ENCODE measurements around the gene ATP8B1. TPM values are rescaled to one million over a fixed set of nuclear protein-coding genes. Genes with fewer than 3 reads are reported as not detected.

ATP8B1 gene
- total RNA-seq, 1 experiment from 2014 or later, result 24.8 TPM

- CTCF ChIA-PET, result no interaction called here
Observed at GRCh38 chr18:57655740-57656139, 147.4 kb downstream of the ATP8B1 start.

GRCh38 chr18:57651914-57652313 lies 151.2 kb downstream of the ATP8B1 start:
- H3K27me3 ChIP-seq (ENCODE audit: low read length), result no peaks in the 10 kb centered on the region
- no peak overlapping the region for H3K4me3 ChIP-seq (ENCODE audit: low read length)
- ChIA-PET CTCF (no interaction called here), POLR2A (ENCODE audit: unreplicated experiment) (no interaction called here)
- H3K9ac ChIP-seq (ENCODE audit: low read length), result no peak overlapping the region
- H3K79me2 ChIP-seq (ENCODE audit: low read length), result peaks cover 18% of the 10 kb centered on the region; the same call in 1 of the 2 replicates
- no peaks in the 10 kb centered on the region for H3K9me3 ChIP-seq (ENCODE audit: low read length)
- no peaks in the 10 kb centered on the region for H4K20me1 ChIP-seq (ENCODE audit: low read length)
- DNase-seq (no peak), ATAC-seq (no peak)
- peaks cover 13% of the 10 kb centered on the region for H3K4me1 ChIP-seq (ENCODE audit: insufficient read depth, low read length)
- H3K4me2 ChIP-seq (ENCODE audit: low read length), result no peak overlapping the region
- intact Hi-C loops (cut with micrococcal nuclease), result no loop called here
- H3K9me2 ChIP-seq (replicated peaks; ENCODE audit: low read length), result no peaks in the 10 kb centered on the region
- H3F3A ChIP-seq (ENCODE audit: low read length, unreplicated experiment), result peaks cover 3% of the 10 kb centered on the region
- H3K36me3 ChIP-seq (ENCODE audit: low read depth, low read length), result peaks cover 22% of the 10 kb centered on the region
- BruUV-seq (replicated peaks), result no TSS peak
- no peak overlapping the region for H2AFZ ChIP-seq (ENCODE audit: low read length)
- TF ChIP-seq CTCF (conservative IDR thresholded peaks at IDR 0.05; ENCODE audit: low read depth, low read length), result no peak
- TF ChIP-seq EZH2 (IDR thresholded peaks at IDR 0.05; ENCODE audit: low read length, unreplicated experiment), result no peak
- no peak for TF ChIP-seq EZH2phosphoT487 (IDR thresholded peaks at IDR 0.05; ENCODE audit: borderline replicate concordance, low read length)
- no peak overlapping the region for H3K27ac ChIP-seq (ENCODE audit: low read length)

More at GRCh38 chr18:57655740-57656139, 147.4 kb downstream of the ATP8B1 start:
- Histone ChIP-seq H3K79me2 (ENCODE audit: low read length) (0 out of 2 replicates have a peak, but pooled peaks cover 11% of the 10 kb centered on the region), H3K9me2 (replicated peaks; ENCODE audit: low read length) (no peaks in the 10 kb centered on the region), H3K27me3 (ENCODE audit: low read length) (no peaks in the 10 kb centered on the region), H3K36me3 (ENCODE audit: low read depth, low read length) (peaks cover 24% of the 10 kb centered on the region), H3K9me3 (ENCODE audit: low read length) (no peaks in the 10 kb centered on the region), H2AFZ (ENCODE audit: low read length) (no peak overlapping the region), H3K9ac (ENCODE audit: low read length) (no peak overlapping the region), H3K27ac (ENCODE audit: low read length) (no peak overlapping the region), H3K4me3 (ENCODE audit: low read length) (no peak overlapping the region), H4K20me1 (ENCODE audit: low read length) (no peaks in the 10 kb centered on the region), H3K4me2 (ENCODE audit: low read length) (no peak overlapping the region), H3K4me1 (ENCODE audit: insufficient read depth, low read length) (no peaks in the 10 kb centered on the region), H3F3A (ENCODE audit: low read length, unreplicated experiment) (no peaks in the 10 kb centered on the region)
- no TSS peak for BruUV-seq (replicated peaks)
- intact Hi-C loops (cut with micrococcal nuclease), result no loop called here
- ATAC-seq, result no peak
- POLR2A ChIA-PET (ENCODE audit: unreplicated experiment), result no interaction called here
- TF ChIP-seq EZH2 (IDR thresholded peaks at IDR 0.05; ENCODE audit: low read length, unreplicated experiment) (no peak), EZH2phosphoT487 (IDR thresholded peaks at IDR 0.05; ENCODE audit: borderline replicate concordance, low read length) (no peak), CTCF (conservative IDR thresholded peaks at IDR 0.05; ENCODE audit: low read depth, low read length) (no peak)
- no peak for DNase-seq

GRCh38 chr18:57649556-57650500 lies 153.3 kb downstream of the ATP8B1 start:
- POLR2A ChIA-PET (ENCODE audit: unreplicated experiment), result interaction anchor here (0.6 to 0.7 kb wide), 3 partner anchors 11 to 147 kb away, joined by 3 to 4 read pairs (median 3); no protein-coding TSS in a partner anchor

More at GRCh38 chr18:57649556-57650500, 153.3 kb downstream of the ATP8B1 start:
- TF ChIP-seq CTCF (conservative IDR thresholded peaks at IDR 0.05; ENCODE audit: low read depth, low read length) (no peak), EZH2 (IDR thresholded peaks at IDR 0.05; ENCODE audit: low read length, unreplicated experiment) (no peak), EZH2phosphoT487 (IDR thresholded peaks at IDR 0.05; ENCODE audit: borderline replicate concordance, low read length) (no peak)
- H3K27ac ChIP-seq (ENCODE audit: low read length), result peak overlapping the region; percentile 76
- no peak overlapping the region for H2AFZ ChIP-seq (ENCODE audit: low read length)
- intact Hi-C loops (cut with micrococcal nuclease), result no loop called here
- H3K4me3 ChIP-seq (ENCODE audit: low read length), result no peak overlapping the region
- H3K9me3 ChIP-seq (ENCODE audit: low read length), result no peaks in the 10 kb centered on the region
- BruUV-seq (replicated peaks), result no TSS peak
- no peak overlapping the region for H3K9ac ChIP-seq (ENCODE audit: low read length)
- no peaks in the 10 kb centered on the region for H3K9me2 ChIP-seq (replicated peaks; ENCODE audit: low read length)
- peaks cover 13% of the 10 kb centered on the region for H3K4me1 ChIP-seq (ENCODE audit: insufficient read depth, low read length)
- ATAC-seq (peak; percentile 94), DNase-seq (peak; percentile 95)
- H3K4me2 ChIP-seq (ENCODE audit: low read length), result peak overlapping the region; percentile 44
- CTCF ChIA-PET, result no interaction called here
- H4K20me1 ChIP-seq (ENCODE audit: low read length), result no peaks in the 10 kb centered on the region
- H3K27me3 ChIP-seq (ENCODE audit: low read length), result no peaks in the 10 kb centered on the region
- peaks cover 3% of the 10 kb centered on the region for H3F3A ChIP-seq (ENCODE audit: low read length, unreplicated experiment)
- H3K36me3 ChIP-seq (ENCODE audit: low read depth, low read length), result peaks cover 8% of the 10 kb centered on the region
- H3K79me2 ChIP-seq (ENCODE audit: low read length), result peaks cover 18% of the 10 kb centered on the region; the same call in 1 of the 2 replicates
